ENCODE data around the gene TNIK. TPM values are rescaled to one million over a fixed set of nuclear protein-coding genes. Genes with fewer than 3 reads are reported as not detected.

Gene TNIK
- total and polyA plus RNA-seq, 2 of the 4 experiments (the other 2 are of a cell fraction): 3.4 to 6.3 TPM

DNA sequence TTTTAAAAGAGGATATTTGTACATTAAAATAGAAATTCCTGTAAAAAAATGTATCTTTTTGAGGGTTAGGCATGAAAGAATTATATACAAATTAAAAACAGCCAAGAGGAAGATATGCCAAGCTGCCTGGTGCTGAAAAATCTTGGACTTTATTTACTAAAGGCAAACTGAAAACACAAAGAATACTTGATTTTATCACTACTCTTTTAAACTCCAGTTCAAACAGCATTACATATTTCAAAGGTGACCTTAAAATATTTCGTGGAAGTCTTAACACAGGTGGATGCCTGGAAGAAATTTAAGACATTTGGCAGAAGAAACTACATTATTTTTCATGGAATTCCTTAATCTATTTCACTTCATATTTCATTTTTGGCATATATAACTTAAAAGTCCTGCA is 332.6 kb downstream of the TNIK start:
- Histone ChIP-seq H3K79me1 (ENCODE audit: low read depth in 1 of 2, low read length in 2 of 2) (no peaks in the 10 kb centered on the region), H3K9ac (ENCODE audit: low read depth, low read length) (no peak overlapping the region), H2BK20ac (ENCODE audit: low read depth, low read length) (no peak overlapping the region), H3K36me3 (ENCODE audit: control insufficient read depth, insufficient read depth, low read length) (peaks cover 4% of the 10 kb centered on the region; the same call in 1 of the 2 replicates), H2BK15ac (ENCODE audit: low read depth, low read length) (no peak overlapping the region), H3K4ac (ENCODE audit: low read depth, low read length) (no peak overlapping the region), H2AK9ac (replicated peaks; ENCODE audit: low read depth, low read length, poor library complexity) (no peak overlapping the region), H4K20me1 (ENCODE audit: insufficient read depth, low read length) (no peaks in the 10 kb centered on the region), H2AK5ac (ENCODE audit: low read depth, low read length) (no peak overlapping the region), H4K5ac (ENCODE audit: low read depth, low read length) (no peak overlapping the region), H3K27ac (ENCODE audit: insufficient read depth, low read length) (no peak overlapping the region), H2AFZ (replicated peaks; ENCODE audit: low read length, poor library complexity) (no peak overlapping the region), H4K8ac (ENCODE audit: low read depth in 2 of 2, low read length in 2 of 2) (no peak overlapping the region), H3K4me3 (ENCODE audit: insufficient read depth, low read depth, low read length) (no peak overlapping the region), H3K4me1 (ENCODE audit: control insufficient read depth, insufficient read depth, low read length) (peaks cover 3% of the 10 kb centered on the region), H3K23ac (ENCODE audit: low read depth, low read length) (no peak overlapping the region), H3K4me2 (ENCODE audit: low read depth, low read length) (no peak overlapping the region), H2BK120ac (ENCODE audit: low read depth, low read length) (no peak overlapping the region), H2BK5ac (ENCODE audit: low read depth, low read length, poor library complexity, severe bottlenecking) (no peak overlapping the region), H3K9me3 (ENCODE audit: control insufficient read depth, insufficient read depth, low read length) (no peaks in the 10 kb centered on the region), H3K9me1 (ENCODE audit: insufficient read depth, low read length) (no peaks in the 10 kb centered on the region), H3K18ac (ENCODE audit: low read depth, low read length) (no peak overlapping the region), H3K56ac (ENCODE audit: extremely low read depth, insufficient read depth, low read length) (no peak overlapping the region), H3K27me3 (ENCODE audit: control insufficient read depth, insufficient read depth, low read length) (no peaks in the 10 kb centered on the region), H4K91ac (ENCODE audit: insufficient read depth, low read depth, low read length) (no peak overlapping the region), H3K14ac (replicated peaks; ENCODE audit: low read depth, low read length) (no peak overlapping the region)
- in situ Hi-C loops (cut with MboI; ENCODE audit: low sequenced_read_pairs) (no loop called here), intact Hi-C loops (cut with micrococcal nuclease) (no loop called here), dilution Hi-C loops (cut with HindIII; ENCODE audit: low sequenced_read_pairs, unreplicated experiment) (no loop called here)
- ATAC-seq (ENCODE audit: low read depth) (no peak), DNase-seq (no peak)
- WGBS, 2 experiments (ENCODE audit: extremely low coverage in 2 of 2, insufficient read length in 1 of 2): no CpG with 5 or more reads among the region's 1 CpG
- BruUV-seq (replicated peaks): no TSS peak
- TF ChIP-seq CHD1 (IDR thresholded peaks at IDR 0.05; ENCODE audit: low read depth, low read length): no peak
- no peak for TF ChIP-seq RAD21 (IDR thresholded peaks at IDR 0.05; ENCODE audit: low read length)
- TF ChIP-seq RFX5 (IDR thresholded peaks at IDR 0.05; ENCODE audit: low read depth, low read length): no peak
- no peak for TF ChIP-seq MAZ (IDR thresholded peaks at IDR 0.05; ENCODE audit: borderline replicate concordance, low read depth, low read length)
- TF ChIP-seq RCOR1 (IDR thresholded peaks at IDR 0.05; ENCODE audit: insufficient replicate concordance, low read length): no peak
- no peak for TF ChIP-seq NFE2L2 (IDR thresholded peaks at IDR 0.05; ENCODE audit: low read depth, low read length)
- TF ChIP-seq, protein P1, sequence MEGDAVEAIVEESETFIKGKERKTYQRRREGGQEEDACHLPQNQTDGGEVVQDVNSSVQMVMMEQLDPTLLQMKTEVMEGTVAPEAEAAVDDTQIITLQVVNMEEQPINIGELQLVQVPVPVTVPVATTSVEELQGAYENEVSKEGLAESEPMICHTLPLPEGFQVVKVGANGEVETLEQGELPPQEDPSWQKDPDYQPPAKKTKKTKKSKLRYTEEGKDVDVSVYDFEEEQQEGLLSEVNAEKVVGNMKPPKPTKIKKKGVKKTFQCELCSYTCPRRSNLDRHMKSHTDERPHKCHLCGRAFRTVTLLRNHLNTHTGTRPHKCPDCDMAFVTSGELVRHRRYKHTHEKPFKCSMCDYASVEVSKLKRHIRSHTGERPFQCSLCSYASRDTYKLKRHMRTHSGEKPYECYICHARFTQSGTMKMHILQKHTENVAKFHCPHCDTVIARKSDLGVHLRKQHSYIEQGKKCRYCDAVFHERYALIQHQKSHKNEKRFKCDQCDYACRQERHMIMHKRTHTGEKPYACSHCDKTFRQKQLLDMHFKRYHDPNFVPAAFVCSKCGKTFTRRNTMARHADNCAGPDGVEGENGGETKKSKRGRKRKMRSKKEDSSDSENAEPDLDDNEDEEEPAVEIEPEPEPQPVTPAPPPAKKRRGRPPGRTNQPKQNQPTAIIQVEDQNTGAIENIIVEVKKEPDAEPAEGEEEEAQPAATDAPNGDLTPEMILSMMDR (conservative IDR thresholded peaks at IDR 0.05; ENCODE audit: low read depth, low read length): no peak
- ChIA-PET CTCF (no interaction called here), POLR2A (ENCODE audit: unreplicated experiment) (no interaction called here)

Data from IMR-90 (cell line).